Activated CD8-positive, alpha-beta T cell treated with anti-CD3 and anti-CD28 coated beads, Interleukin-2, amount 10 ng/mL, durations not matched to agents 7 days and 5 days (primary cell): Measurements from ENCODE around the gene BSG. TPM values are rescaled to one million over a fixed set of nuclear protein-coding genes. Genes with fewer than 3 reads are reported as not detected.
"Not testable (repeated sequence)": the region's sequence is repeated elsewhere in the genome, so short reads cannot be mapped to it uniquely, and the experiment has no call there.

Experiments
- ATAC-seq: fragments of 150-1000 bp; cut with Tn5 transposase; one replicate; pipeline ENCODE4 v1.10.0; 2021; ENCODE audit warnings: moderate library complexity
- CTCF ChIA-PET: fragments of 350-600 bp; sonication (Branson Sonifier 250); formaldehyde crosslinking; loops from one replicate; lab custom pipeline; 2021; ENCODE audit warnings: antibody characterized with exemption; lab: Charles Lee
- POLR2A ChIA-PET: fragments of 350-600 bp; sonication (Branson Sonifier 250); formaldehyde crosslinking; loops from one replicate; lab custom pipeline; 2021; ENCODE audit warnings: antibody characterized with exemption; lab: Charles Lee
- DNase-seq: peaks from one replicate; pipeline ENCODE4 v3.0.0-alpha.2; 2020
- H3K27ac Mint-ChIP-seq: one replicate; pipeline ENCODE4 v1.8.0; 2021; ENCODE audit warnings: mild to moderate bottlenecking, mixed read lengths
- H3K27me3 Mint-ChIP-seq: one replicate; pipeline ENCODE4 v1.8.0; 2021; ENCODE audit warnings: low read depth, mixed read lengths
- H3K36me3 Mint-ChIP-seq: one replicate; pipeline ENCODE4 v1.8.0; 2021; ENCODE audit warnings: low read depth, mixed read lengths
- H3K4me1 Mint-ChIP-seq: one replicate; pipeline ENCODE4 v1.8.0; 2021; ENCODE audit warnings: low read depth, mixed read lengths
- H3K4me3 Mint-ChIP-seq: one replicate; pipeline ENCODE4 v1.8.0; 2021; ENCODE audit warnings: mild to moderate bottlenecking, mixed read lengths
- H3K9me3 Mint-ChIP-seq: one replicate; pipeline ENCODE4 v1.8.0; 2022; ENCODE audit warnings: mixed read lengths; ENCODE audit not compliant: insufficient read depth
- total RNA-seq, 2 experiments: library from RNA; stranded (reverse); gene quantifications; one replicate each; pipeline ENCODE4 v1.2.3, GENCODE V29; 2021

The BSG gene
- total RNA-seq, 2 experiments from 2014 or later, result 207 to 217 TPM

DNA sequence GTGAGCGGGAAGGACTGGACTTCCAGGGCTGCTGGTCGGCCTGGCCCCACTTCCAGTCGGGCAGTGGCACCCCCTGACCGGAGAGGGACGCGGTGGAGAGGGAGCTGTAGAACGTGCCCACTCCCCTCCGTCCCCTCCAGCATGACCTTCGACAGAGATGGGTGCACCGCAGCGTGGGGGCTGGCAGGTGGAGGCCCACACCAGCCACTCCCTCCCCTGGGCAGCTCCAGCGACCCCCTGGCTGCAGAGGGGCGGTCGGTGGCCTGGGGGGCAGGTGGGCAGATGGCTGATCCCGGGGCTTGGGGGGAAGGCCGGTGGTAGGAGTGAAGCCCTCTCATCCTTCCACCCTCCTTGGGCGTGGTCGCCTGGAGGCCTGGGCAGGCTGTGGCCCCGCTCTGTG, 19.7 kb downstream of the BSG start:
- POLR2A ChIA-PET, result no interaction called here
- CTCF ChIA-PET, result no interaction called here

GRCh38 chr19:593055-593454, 20.7 kb downstream of the BSG start:
- no peak for ATAC-seq
- CTCF ChIA-PET, result interaction anchor here (2.8 kb wide), 1 partner anchor 9 kb away, joined by 6 read pairs; no protein-coding TSS in a partner anchor
- Mint-ChIP-seq H3K4me1 (peaks cover 2% of the 10 kb centered on the region), H3K9me3 (no peaks in the 10 kb centered on the region), H3K36me3 (no peaks in the 10 kb centered on the region), H3K4me3 (no peak overlapping the region), H3K27ac (no peak overlapping the region), H3K27me3 (peaks cover 17% of the 10 kb centered on the region)
- DNase-seq, result no peak
- POLR2A ChIA-PET, result no interaction called here

More for the DNA sequence above, 19.7 kb downstream of the BSG start:
- DNase-seq (no peak), ATAC-seq (no peak)
- Mint-ChIP-seq H3K27me3 (peaks cover 19% of the 10 kb centered on the region), H3K27ac (no peak overlapping the region), H3K36me3 (no peaks in the 10 kb centered on the region), H3K9me3 (no peaks in the 10 kb centered on the region), H3K4me1 (peaks cover 2% of the 10 kb centered on the region), H3K4me3 (no peak overlapping the region)

GRCh38 chr19:593505-593904, 21.1 kb downstream of the BSG start:
- no peak overlapping the region for H3K4me3 Mint-ChIP-seq
- ChIA-PET CTCF (interaction anchor here (2.8 kb wide), 1 partner anchor 9 kb away, joined by 6 read pairs; no protein-coding TSS in a partner anchor), POLR2A (no interaction called here)
- no peaks in the 10 kb centered on the region for H3K9me3 Mint-ChIP-seq
- DNase-seq, result no peak
- no peak overlapping the region for H3K27ac Mint-ChIP-seq
- peaks cover 2% of the 10 kb centered on the region for H3K4me1 Mint-ChIP-seq
- H3K27me3 Mint-ChIP-seq, result peaks cover 14% of the 10 kb centered on the region
- ATAC-seq, result no peak
- H3K36me3 Mint-ChIP-seq, result no peaks in the 10 kb centered on the region

DNA sequence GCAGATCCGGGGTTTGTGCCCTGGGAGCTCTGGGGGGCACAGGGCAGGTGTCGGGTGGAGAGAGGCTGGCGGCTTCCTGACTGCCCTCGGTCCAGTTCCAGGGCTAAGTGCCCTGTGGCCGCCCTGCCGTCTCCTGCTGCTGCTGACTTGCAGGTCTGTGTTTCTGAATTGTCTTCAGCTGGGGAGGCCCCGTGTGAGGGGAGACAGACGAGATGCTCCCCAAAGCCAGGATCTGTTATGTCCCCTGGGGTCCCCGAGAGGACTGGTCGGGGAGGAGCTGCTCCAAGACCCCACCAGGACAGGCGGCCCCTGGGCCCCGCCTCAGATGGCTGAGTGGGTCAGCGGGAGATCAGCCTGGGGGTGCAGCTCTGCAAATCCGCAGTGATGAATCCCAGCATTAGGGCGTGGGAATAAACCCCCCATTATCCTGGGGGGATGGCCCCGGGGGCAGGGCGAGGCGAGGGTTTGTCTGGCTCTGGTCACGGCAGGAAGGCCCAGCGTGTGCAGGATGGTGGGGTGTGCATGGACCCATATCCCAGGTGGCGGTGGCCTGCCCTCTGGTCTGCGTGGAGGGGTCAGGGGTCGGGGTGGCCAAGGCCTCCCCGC, 22.0 kb downstream of the BSG start:
- DNase-seq (no peak), ATAC-seq (no peak)
- POLR2A ChIA-PET, result no interaction called here
- Mint-ChIP-seq H3K4me3 (no peak overlapping the region), H3K9me3 (no peaks in the 10 kb centered on the region), H3K4me1 (peaks cover 2% of the 10 kb centered on the region), H3K27ac (no peak overlapping the region), H3K36me3 (no peaks in the 10 kb centered on the region), H3K27me3 (peaks cover 8% of the 10 kb centered on the region)
- CTCF ChIA-PET, result interaction anchor here (2.8 kb wide), 1 partner anchor 10 kb away, joined by 6 read pairs; no protein-coding TSS in a partner anchor

GRCh38 chr19:595326-596262, 23.2 kb downstream of the BSG start:
- Mint-ChIP-seq H3K27ac (no peak overlapping the region), H3K4me3 (no peak overlapping the region), H3K27me3 (peaks cover 8% of the 10 kb centered on the region), H3K36me3 (no peaks in the 10 kb centered on the region), H3K9me3 (no peaks in the 10 kb centered on the region), H3K4me1 (peaks cover 2% of the 10 kb centered on the region)
- ATAC-seq (no peak), DNase-seq (no peak)
- POLR2A ChIA-PET, result no interaction called here
- CTCF ChIA-PET, result interaction anchor here (2.8 kb wide), 1 partner anchor 11 kb away, joined by 6 read pairs; no protein-coding TSS in a partner anchor

- H3K27ac Mint-ChIP-seq, result no peak overlapping the region
- ChIA-PET CTCF (no interaction called here), POLR2A (no interaction called here)
- ATAC-seq, result no peak
- H3K9me3 Mint-ChIP-seq, result no peaks in the 10 kb centered on the region
- no peak overlapping the region for H3K4me3 Mint-ChIP-seq
- no peaks in the 10 kb centered on the region for H3K36me3 Mint-ChIP-seq
- no peak for DNase-seq
- H3K27me3 Mint-ChIP-seq, result peaks cover 5% of the 10 kb centered on the region
- peaks cover under 1% of the 10 kb centered on the region for H3K4me1 Mint-ChIP-seq
Measured at GRCh38 chr19:596263-596655, 23.9 kb downstream of the BSG start.

DNA sequence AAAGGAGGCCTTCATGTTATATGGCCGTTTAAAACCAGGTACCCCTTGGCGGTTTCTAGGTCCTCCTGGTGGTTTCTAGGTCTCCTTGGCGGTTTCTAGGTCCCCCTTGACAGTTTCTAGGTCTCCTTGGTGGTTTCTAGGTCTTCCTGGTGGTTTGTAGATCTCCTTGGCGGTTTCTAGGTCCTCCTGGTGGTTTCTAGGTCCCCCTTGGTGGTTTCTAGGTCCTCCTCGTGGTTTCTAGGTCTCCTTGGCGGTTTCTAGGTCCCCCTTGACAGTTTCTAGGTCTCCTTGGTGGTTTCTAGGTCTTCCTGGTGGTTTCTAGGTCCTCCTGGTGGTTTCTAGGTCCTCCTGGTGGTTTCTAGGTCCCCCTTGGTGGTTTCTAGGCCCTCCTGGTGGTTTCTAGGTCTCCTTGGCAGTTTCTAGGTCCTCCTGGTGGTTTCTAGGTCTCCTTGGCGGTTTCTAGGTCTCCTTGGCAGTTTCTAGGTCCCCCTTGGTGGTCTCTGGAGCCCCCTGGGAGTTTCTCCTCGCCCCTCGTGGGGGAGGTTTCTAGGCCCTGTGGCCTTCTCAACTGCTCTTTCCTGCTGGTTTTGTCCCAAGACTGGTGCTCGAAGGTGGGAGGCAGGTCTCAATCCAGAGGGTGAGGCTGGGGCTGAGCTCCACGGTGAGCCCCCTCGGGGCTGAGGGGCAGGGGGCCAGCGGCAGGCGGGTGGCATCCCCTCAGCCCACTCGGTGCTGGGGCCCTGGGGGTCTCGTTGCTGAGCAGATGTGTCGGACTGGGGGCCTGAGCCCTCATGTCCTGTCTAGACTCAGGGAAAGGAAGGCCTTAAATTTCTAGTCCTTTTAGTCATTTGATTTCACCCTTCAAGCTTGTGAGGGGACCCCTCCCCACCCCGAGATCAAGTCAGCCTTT, 25.3 kb downstream of the BSG start:
- H3K4me3 Mint-ChIP-seq, result no peak overlapping the region
- no peak overlapping the region for H3K27ac Mint-ChIP-seq
- DNase-seq (no peak), ATAC-seq (no peak)
- no peaks in the 10 kb centered on the region for H3K4me1 Mint-ChIP-seq
- ChIA-PET CTCF (no interaction called here), POLR2A (interaction anchor here (0.7 kb wide), 1 partner anchor 1643 kb away, joined by 3 read pairs; no protein-coding TSS in a partner anchor)
- no peaks in the 10 kb centered on the region for H3K36me3 Mint-ChIP-seq
- H3K9me3 Mint-ChIP-seq, result no peaks in the 10 kb centered on the region
- peaks cover 3% of the 10 kb centered on the region for H3K27me3 Mint-ChIP-seq

DNA sequence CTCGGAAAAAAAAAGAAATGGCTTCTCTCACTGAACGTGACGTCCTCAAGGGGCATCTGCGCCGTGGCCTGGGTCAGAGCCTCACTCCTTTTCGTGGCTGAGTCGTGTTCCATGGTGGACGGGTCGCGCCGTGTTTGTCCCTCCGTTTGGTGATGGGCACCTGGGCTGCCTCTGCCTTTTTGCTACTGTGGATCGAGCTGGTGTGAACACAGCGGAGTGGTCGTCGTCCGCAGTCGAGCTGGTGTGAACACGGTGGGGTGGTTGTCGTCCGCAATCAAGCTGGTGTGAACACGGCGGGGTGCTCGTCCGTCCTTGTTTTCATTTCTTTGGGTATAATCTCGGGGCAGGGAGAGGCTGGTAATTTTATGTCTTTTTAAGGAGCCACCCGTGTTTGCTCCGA, 28.9 kb downstream of the BSG start:
- POLR2A ChIA-PET, result no interaction called here
- H3K36me3 Mint-ChIP-seq, result no peaks in the 10 kb centered on the region
- no peaks in the 10 kb centered on the region for H3K9me3 Mint-ChIP-seq
- H3K4me1 Mint-ChIP-seq, result no peaks in the 10 kb centered on the region
- CTCF ChIA-PET, result no interaction called here
- DNase-seq, result no peak
- H3K27ac Mint-ChIP-seq, result no peak overlapping the region
- H3K27me3 Mint-ChIP-seq, result no peaks in the 10 kb centered on the region
- ATAC-seq, result no peak
- no peak overlapping the region for H3K4me3 Mint-ChIP-seq

DNA sequence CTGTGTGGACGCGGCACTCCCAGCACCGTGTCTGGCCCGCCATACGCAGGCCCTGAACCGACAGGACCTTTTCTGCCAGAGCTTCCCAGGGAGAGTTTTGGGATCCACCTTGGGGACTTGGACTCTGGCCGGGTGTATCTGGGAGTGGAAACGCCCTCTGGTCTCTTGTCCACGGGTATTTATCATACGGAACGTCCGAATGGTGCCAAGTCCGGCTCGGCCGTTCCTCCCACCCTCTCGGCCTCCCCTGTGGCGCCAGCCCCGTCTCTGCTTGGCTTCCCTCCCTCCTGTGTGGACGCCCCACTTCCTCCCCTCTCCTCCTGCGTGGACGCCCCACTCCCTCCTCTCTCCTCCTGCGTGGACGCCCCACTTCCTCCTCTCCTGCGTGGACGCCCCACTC, 29.4 kb downstream of the BSG start:
- no peak overlapping the region for H3K4me3 Mint-ChIP-seq
- no peaks in the 10 kb centered on the region for H3K9me3 Mint-ChIP-seq
- no peaks in the 10 kb centered on the region for H3K4me1 Mint-ChIP-seq
- POLR2A ChIA-PET, result no interaction called here
- DNase-seq (no peak), ATAC-seq (no peak)
- CTCF ChIA-PET, result no interaction called here
- no peak overlapping the region for H3K27ac Mint-ChIP-seq
- no peaks in the 10 kb centered on the region for H3K27me3 Mint-ChIP-seq
- no peaks in the 10 kb centered on the region for H3K36me3 Mint-ChIP-seq

GRCh38 chr19:602391-603301, 30.2 kb downstream of the BSG start:
- POLR2A ChIA-PET, result no interaction called here
- H3K27me3 Mint-ChIP-seq, result no peaks in the 10 kb centered on the region
- H3K4me3 Mint-ChIP-seq, result no peak overlapping the region
- no peaks in the 10 kb centered on the region for H3K4me1 Mint-ChIP-seq
- H3K27ac Mint-ChIP-seq, result no peak overlapping the region
- H3K36me3 Mint-ChIP-seq, result no peaks in the 10 kb centered on the region
- no peaks in the 10 kb centered on the region for H3K9me3 Mint-ChIP-seq
- CTCF ChIA-PET, result no interaction called here
- ATAC-seq (no peak), DNase-seq (no peak)

GRCh38 chr19:603302-603639, 30.9 kb downstream of the BSG start:
- DNase-seq, POLR2A ChIA-PET, H3K4me3 Mint-ChIP-seq: not testable (repeated sequence)

More at GRCh38 chr19:603302-603639, 30.9 kb downstream of the BSG start:
- CTCF ChIA-PET, H3K27me3 Mint-ChIP-seq, H3K4me1 Mint-ChIP-seq, H3K9me3 Mint-ChIP-seq, ATAC-seq, H3K27ac Mint-ChIP-seq, H3K36me3 Mint-ChIP-seq: not testable (repeated sequence)
